Thymus (tissue), 11 donors: ENCODE results near the gene SLC31A2. TPM values are rescaled to one million over a fixed set of nuclear protein-coding genes. Genes with fewer than 3 reads are reported as not detected.

Experiments used
- DNase-seq, 9 donors: peaks; one replicate each; pipeline ENCODE4 v3.0.0-alpha.2; 2013; ENCODE audit warnings: low spot score in 9 of 9, low read depth in 6 of 9, missing footprints in 1 of 9
- H3K27ac ChIP-seq, 2 donors: one replicate each; pipeline ENCODE4 v1.5.1; 2013; ENCODE audit warnings: control low read depth in 1 of 2, low read depth in 1 of 2, low read length in 1 of 2, mild to moderate bottlenecking in 1 of 2, moderate library complexity in 1 of 2
- H3K27me3 ChIP-seq, 2 donors: one replicate each; pipeline ENCODE4 v1.5.1; 2013; ENCODE audit warnings: low read length in 1 of 2; ENCODE audit not compliant: control insufficient read depth in 2 of 2, insufficient read depth in 1 of 2
- H3K36me3 ChIP-seq, 2 donors: one replicate each; pipeline ENCODE4 v1.5.1; 2013; ENCODE audit warnings: low read length in 1 of 2, mild to moderate bottlenecking in 1 of 2, moderate library complexity in 1 of 2; ENCODE audit not compliant: control insufficient read depth in 2 of 2, insufficient read depth in 2 of 2
- H3K4me1 ChIP-seq, 2 donors: one replicate each; pipeline ENCODE4 v1.5.1; 2013; ENCODE audit warnings: low read length in 2 of 2; ENCODE audit not compliant: control insufficient read depth in 2 of 2, insufficient read depth in 2 of 2
- H3K4me3 ChIP-seq, 2 donors: one replicate each; pipeline ENCODE4 v1.5.1; 2013; ENCODE audit warnings: low read length in 2 of 2, control low read depth in 1 of 2, mild to moderate bottlenecking in 1 of 2
- H3K9me3 ChIP-seq, 2 donors: one replicate each; pipeline ENCODE4 v1.5.1; 2013; ENCODE audit warnings: low read length in 1 of 2, mild to moderate bottlenecking in 1 of 2; ENCODE audit not compliant: control insufficient read depth in 2 of 2, insufficient read depth in 1 of 2
- WGBS: extraction: QIAGEN DNeasy Blood & Tissue Kit; methylation state at CpG from one replicate; pipeline ENCODE4 v1.1.7; 2013; 5-methylcytosine and 5-hydroxymethylcytosine counted together
- polyA plus RNA-seq: library from polyadenylated mRNA; stranded (reverse); fragments of 200-250 nt; gene quantifications from one replicate; pipeline ENCODE4 v1.2.3, GENCODE V29; 2013
- total RNA-seq: library from RNA; stranded (reverse); fragments of 120-200 nt; gene quantifications from one replicate; pipeline ENCODE4 v1.2.4, GENCODE V29; 2013
- donor health status: healthy.

The SLC31A2 gene
- total and polyA plus RNA-seq, 2 donors = 11.8 to 20.7 TPM

GRCh38 chr9:113177251-113177650, 26.4 kb downstream of the SLC31A2 start:
- no peaks in the 10 kb centered on the region for H3K4me1 ChIP-seq
- no peaks in the 10 kb centered on the region for H3K27me3 ChIP-seq
- H3K36me3 ChIP-seq = peaks cover 51 to 67% of the 10 kb centered on the region in 2 donors
- no peak overlapping the region for H3K4me3 ChIP-seq
- H3K27ac ChIP-seq = no peak overlapping the region
- no peak for DNase-seq
- no peaks in the 10 kb centered on the region for H3K9me3 ChIP-seq
- 97% methylated on average over 2 of the region's 2 CpGs for WGBS

- no peaks in the 10 kb centered on the region for H3K9me3 ChIP-seq
- no peaks in the 10 kb centered on the region for H3K27me3 ChIP-seq
- 100% methylated on average over 1 of the region's 1 CpG for WGBS
- no peak overlapping the region for H3K27ac ChIP-seq
- no peak for DNase-seq
- no peaks in the 10 kb centered on the region for H3K4me1 ChIP-seq
- H3K36me3 ChIP-seq = peaks cover 49 to 67% of the 10 kb centered on the region in 2 donors
- no peak overlapping the region for H3K4me3 ChIP-seq
These were observed 27.3 kb downstream of the SLC31A2 start for GRCh38 chr9:113178087-113178486.

GRCh38 chr9:113179839-113180238, 29.0 kb downstream of the SLC31A2 start:
- Histone ChIP-seq H3K9me3 (no peaks in the 10 kb centered on the region), H3K27me3 (no peaks in the 10 kb centered on the region), H3K27ac (no peak overlapping the region), H3K36me3 (peaks cover 49 to 73% of the 10 kb centered on the region in 2 donors), H3K4me3 (no peak overlapping the region), H3K4me1 (no peaks in the 10 kb centered on the region)
- no peak for DNase-seq
- WGBS = 97% methylated on average over 1 of the region's 1 CpG

GRCh38 chr9:113181165-113181564, 30.4 kb downstream of the SLC31A2 start:
- H3K4me3 ChIP-seq = no peak overlapping the region
- peaks cover 58 to 80% of the 10 kb centered on the region in 2 donors for H3K36me3 ChIP-seq
- no peak for DNase-seq
- H3K9me3 ChIP-seq = no peaks in the 10 kb centered on the region
- no peaks in the 10 kb centered on the region for H3K27me3 ChIP-seq
- no peaks in the 10 kb centered on the region for H3K4me1 ChIP-seq
- no peak overlapping the region for H3K27ac ChIP-seq

GRCh38 chr9:113183956-113184488, 33.2 kb downstream of the SLC31A2 start:
- H3K4me3 ChIP-seq = no peak overlapping the region
- no peak overlapping the region for H3K27ac ChIP-seq
- no peaks in the 10 kb centered on the region for H3K4me1 ChIP-seq
- DNase-seq = no peak
- WGBS = 100% methylated on average over 2 of the region's 2 CpGs
- peaks cover 53 to 78% of the 10 kb centered on the region in 2 donors for H3K36me3 ChIP-seq
- H3K9me3 ChIP-seq = no peaks in the 10 kb centered on the region
- no peaks in the 10 kb centered on the region for H3K27me3 ChIP-seq

- no peaks in the 10 kb centered on the region for H3K27me3 ChIP-seq
- H3K4me1 ChIP-seq = no peaks in the 10 kb centered on the region
- H3K9me3 ChIP-seq = no peaks in the 10 kb centered on the region
- H3K4me3 ChIP-seq = no peak overlapping the region
- DNase-seq = no peak
- peaks cover 53 to 78% of the 10 kb centered on the region in 2 donors for H3K36me3 ChIP-seq
- 98% methylated on average over 2 of the region's 2 CpGs for WGBS
- H3K27ac ChIP-seq = no peak overlapping the region
These were observed 33.7 kb downstream of the SLC31A2 start for GRCh38 chr9:113184539-113184938.

GRCh38 chr9:113185271-113185670, 34.5 kb downstream of the SLC31A2 start:
- DNase-seq = no peak
- Histone ChIP-seq H3K36me3 (peaks cover 51 to 75% of the 10 kb centered on the region in 2 donors), H3K27me3 (no peaks in the 10 kb centered on the region), H3K4me1 (no peaks in the 10 kb centered on the region), H3K4me3 (no peak overlapping the region), H3K27ac (no peak overlapping the region), H3K9me3 (no peaks in the 10 kb centered on the region)
- WGBS = over 99% methylated on average over 4 of the region's 4 CpGs

GRCh38 chr9:113186137-113186755, 35.4 kb downstream of the SLC31A2 start:
- Histone ChIP-seq H3K27me3 (no peaks in the 10 kb centered on the region), H3K36me3 (peaks cover 50 to 75% of the 10 kb centered on the region in 2 donors), H3K27ac (no peak overlapping the region), H3K4me3 (no peak overlapping the region), H3K9me3 (no peaks in the 10 kb centered on the region), H3K4me1 (no peaks in the 10 kb centered on the region)
- no peak for DNase-seq
- 97% methylated on average over 7 of the region's 7 CpGs for WGBS

- Histone ChIP-seq H3K36me3 (peaks cover 39 to 64% of the 10 kb centered on the region in 2 donors), H3K27ac (no peak overlapping the region), H3K27me3 (no peaks in the 10 kb centered on the region), H3K9me3 (no peaks in the 10 kb centered on the region), H3K4me3 (no peak overlapping the region), H3K4me1 (no peaks in the 10 kb centered on the region)
- no peak for DNase-seq
- WGBS = 99% methylated on average over 9 of the region's 9 CpGs
These were observed 37.3 kb downstream of the SLC31A2 start for GRCh38 chr9:113187929-113188595.
